ENCODE results near the gene ZBTB38.
A peak's percentile ranks its signal among the peaks of the same experiment; 100 is the strongest.

ZBTB38 gene

GRCh38 chr3:141330235-141330634 lies 38.1 kb upstream of the ZBTB38 start:
- Histone ChIP-seq H3K27ac (ENCODE audit: low read depth, low read length) (no peak overlapping the region), H4K91ac (ENCODE audit: low read depth, low read length) (no peak overlapping the region), H2BK120ac (ENCODE audit: insufficient read depth, low read length, poor library complexity) (no peak overlapping the region), H2BK5ac (ENCODE audit: low read depth, low read length, poor library complexity) (no peak overlapping the region), H3K9ac (ENCODE audit: low read length) (no peak overlapping the region), H3K4me3 (ENCODE audit: low read depth, low read length) (no peak overlapping the region), H3K27me3 (ENCODE audit: insufficient read depth, low read length) (no peaks in the 10 kb centered on the region), H3K4me2 (ENCODE audit: low read length) (no peak overlapping the region), H3K4ac (ENCODE audit: low read depth, low read length) (no peak overlapping the region), H3K18ac (ENCODE audit: low read length) (no peak overlapping the region), H3K79me2 (ENCODE audit: control insufficient read depth, insufficient read depth, low read length, poor library complexity) (no peaks in the 10 kb centered on the region), H2AFZ (ENCODE audit: insufficient read depth, low read length, poor library complexity) (no peak overlapping the region), H2AK5ac (ENCODE audit: low read length) (no peak overlapping the region), H3K4me1 (ENCODE audit: control insufficient read depth in 1 of 2, insufficient read depth in 2 of 2, low read length in 2 of 2) (peaks cover 4 to 11% of the 10 kb centered on the region in 2 experiments), H3K9me3 (ENCODE audit: insufficient read depth, low read depth, low read length) (no peaks in the 10 kb centered on the region), H4K12ac (ENCODE audit: low read depth, low read length) (no peak overlapping the region), H3K79me1 (ENCODE audit: low read length) (peaks cover 3% of the 10 kb centered on the region), H4K8ac (ENCODE audit: low read depth, low read length) (no peak overlapping the region), H3K23ac (ENCODE audit: low read length) (no peak overlapping the region), H3K36me3 (ENCODE audit: control insufficient read depth in 1 of 2, insufficient read depth in 2 of 2, low read length in 2 of 2) (no peaks in the 10 kb centered on the region), H3K14ac (ENCODE audit: low read length) (no peak overlapping the region), H2BK12ac (ENCODE audit: low read length) (no peak overlapping the region)
- no CpG with 5 or more reads among the region's 3 CpGs for WGBS (ENCODE audit: extremely low coverage, insufficient coverage, insufficient read length)
- no peak for DNase-seq

GRCh38 chr3:141330718-141331376 lies 37.5 kb upstream of the ZBTB38 start:
- H3K9ac ChIP-seq (ENCODE audit: low read length), result no peak overlapping the region
- no peak overlapping the region for H2AK5ac ChIP-seq (ENCODE audit: low read length)
- no peak overlapping the region for H2AFZ ChIP-seq (ENCODE audit: insufficient read depth, low read length, poor library complexity)
- H3K23ac ChIP-seq (ENCODE audit: low read length), result no peak overlapping the region
- H3K14ac ChIP-seq (ENCODE audit: low read length), result no peak overlapping the region
- H4K91ac ChIP-seq (ENCODE audit: low read depth, low read length), result no peak overlapping the region
- H3K27ac ChIP-seq (ENCODE audit: low read depth, low read length), result peak overlapping the region; percentile 36
- no peak overlapping the region for H3K4me3 ChIP-seq (ENCODE audit: low read depth, low read length)
- peaks cover 3% of the 10 kb centered on the region for H3K79me1 ChIP-seq (ENCODE audit: low read length)
- DNase-seq, result no peak
- no peak overlapping the region for H2BK12ac ChIP-seq (ENCODE audit: low read length)
- WGBS (ENCODE audit: extremely low coverage, insufficient coverage, insufficient read length), result no CpG with 5 or more reads among the region's 3 CpGs
- H3K18ac ChIP-seq (ENCODE audit: low read length), result no peak overlapping the region
- no peak overlapping the region for H2BK5ac ChIP-seq (ENCODE audit: low read depth, low read length, poor library complexity)
- no peaks in the 10 kb centered on the region for H3K9me3 ChIP-seq (ENCODE audit: insufficient read depth, low read depth, low read length)
- no peak overlapping the region for H2BK120ac ChIP-seq (ENCODE audit: insufficient read depth, low read length, poor library complexity)
- no peak overlapping the region for H4K12ac ChIP-seq (ENCODE audit: low read depth, low read length)
- H4K8ac ChIP-seq (ENCODE audit: low read depth, low read length), result no peak overlapping the region
- H3K79me2 ChIP-seq (ENCODE audit: control insufficient read depth, insufficient read depth, low read length, poor library complexity), result no peaks in the 10 kb centered on the region
- no peak overlapping the region for H3K4ac ChIP-seq (ENCODE audit: low read depth, low read length)
- no peaks in the 10 kb centered on the region for H3K27me3 ChIP-seq (ENCODE audit: insufficient read depth, low read length)
- no peak overlapping the region for H3K4me2 ChIP-seq (ENCODE audit: low read length)
- peaks cover 4 to 11% of the 10 kb centered on the region in 2 experiments for H3K4me1 ChIP-seq (ENCODE audit: control insufficient read depth in 1 of 2, insufficient read depth in 2 of 2, low read length in 2 of 2)
- no peaks in the 10 kb centered on the region for H3K36me3 ChIP-seq (ENCODE audit: control insufficient read depth in 1 of 2, insufficient read depth in 2 of 2, low read length in 2 of 2)

GRCh38 chr3:141331377-141332318 lies 36.7 kb upstream of the ZBTB38 start:
- Histone ChIP-seq H3K4me2 (ENCODE audit: low read length) (no peak overlapping the region), H3K9ac (ENCODE audit: low read length) (peak overlapping the region; percentile 23), H3K18ac (ENCODE audit: low read length) (no peak overlapping the region), H3K27ac (ENCODE audit: low read depth, low read length) (peak overlapping the region; percentile 36), H3K4ac (ENCODE audit: low read depth, low read length) (no peak overlapping the region), H2BK12ac (ENCODE audit: low read length) (no peak overlapping the region), H4K8ac (ENCODE audit: low read depth, low read length) (no peak overlapping the region), H4K91ac (ENCODE audit: low read depth, low read length) (peak overlapping the region; percentile 30), H2AK5ac (ENCODE audit: low read length) (no peak overlapping the region), H3K9me3 (ENCODE audit: insufficient read depth, low read depth, low read length) (no peaks in the 10 kb centered on the region), H3K79me1 (ENCODE audit: low read length) (peaks cover 3% of the 10 kb centered on the region), H3K36me3 (ENCODE audit: control insufficient read depth in 1 of 2, insufficient read depth in 2 of 2, low read length in 2 of 2) (no peaks in the 10 kb centered on the region), H2BK120ac (ENCODE audit: insufficient read depth, low read length, poor library complexity) (no peak overlapping the region), H3K79me2 (ENCODE audit: control insufficient read depth, insufficient read depth, low read length, poor library complexity) (no peaks in the 10 kb centered on the region), H2BK5ac (ENCODE audit: low read depth, low read length, poor library complexity) (no peak overlapping the region), H3K27me3 (ENCODE audit: insufficient read depth, low read length) (no peaks in the 10 kb centered on the region), H3K14ac (ENCODE audit: low read length) (no peak overlapping the region), H3K4me1 (ENCODE audit: control insufficient read depth in 1 of 2, insufficient read depth in 2 of 2, low read length in 2 of 2) (peaks cover 4 to 11% of the 10 kb centered on the region in 2 experiments), H3K4me3 (ENCODE audit: low read depth, low read length) (no peak overlapping the region), H4K12ac (ENCODE audit: low read depth, low read length) (no peak overlapping the region), H2AFZ (ENCODE audit: insufficient read depth, low read length, poor library complexity) (no peak overlapping the region), H3K23ac (ENCODE audit: low read length) (no peak overlapping the region)
- no CpG with 5 or more reads among the region's 9 CpGs for WGBS (ENCODE audit: extremely low coverage, insufficient coverage, insufficient read length)
- DNase-seq, result peak; percentile 67 to 80

GRCh38 chr3:141332416-141332815 lies 35.9 kb upstream of the ZBTB38 start:
- WGBS (ENCODE audit: extremely low coverage, insufficient coverage, insufficient read length), result no CpG with 5 or more reads among the region's 5 CpGs
- Histone ChIP-seq H4K8ac (ENCODE audit: low read depth, low read length) (no peak overlapping the region), H3K27ac (ENCODE audit: low read depth, low read length) (no peak overlapping the region), H2BK5ac (ENCODE audit: low read depth, low read length, poor library complexity) (no peak overlapping the region), H3K9me3 (ENCODE audit: insufficient read depth, low read depth, low read length) (no peaks in the 10 kb centered on the region), H3K27me3 (ENCODE audit: insufficient read depth, low read length) (no peaks in the 10 kb centered on the region), H3K14ac (ENCODE audit: low read length) (no peak overlapping the region), H3K79me2 (ENCODE audit: control insufficient read depth, insufficient read depth, low read length, poor library complexity) (no peaks in the 10 kb centered on the region), H3K79me1 (ENCODE audit: low read length) (peaks cover 3% of the 10 kb centered on the region), H3K4ac (ENCODE audit: low read depth, low read length) (no peak overlapping the region), H3K18ac (ENCODE audit: low read length) (no peak overlapping the region), H3K36me3 (ENCODE audit: control insufficient read depth in 1 of 2, insufficient read depth in 2 of 2, low read length in 2 of 2) (no peaks in the 10 kb centered on the region), H3K4me2 (ENCODE audit: low read length) (no peak overlapping the region), H2AK5ac (ENCODE audit: low read length) (no peak overlapping the region), H2BK12ac (ENCODE audit: low read length) (no peak overlapping the region), H3K4me1 (ENCODE audit: control insufficient read depth in 1 of 2, insufficient read depth in 2 of 2, low read length in 2 of 2) (peaks cover 4 to 11% of the 10 kb centered on the region in 2 experiments), H3K4me3 (ENCODE audit: low read depth, low read length) (no peak overlapping the region), H2AFZ (ENCODE audit: insufficient read depth, low read length, poor library complexity) (no peak overlapping the region), H3K9ac (ENCODE audit: low read length) (no peak overlapping the region), H3K23ac (ENCODE audit: low read length) (no peak overlapping the region), H4K91ac (ENCODE audit: low read depth, low read length) (peak overlapping the region; percentile 30), H4K12ac (ENCODE audit: low read depth, low read length) (no peak overlapping the region), H2BK120ac (ENCODE audit: insufficient read depth, low read length, poor library complexity) (no peak overlapping the region)
- DNase-seq, result no peak
